CD4-positive, alpha-beta T cell treated with Interleukin-17A for 1 hour (primary cell): Measurements from ENCODE around the gene OBSL1.

Experiments
- DNase-seq: peaks from one replicate; pipeline ENCODE4 v3.0.0-alpha.2; 2020

OBSL1 gene

DNA sequence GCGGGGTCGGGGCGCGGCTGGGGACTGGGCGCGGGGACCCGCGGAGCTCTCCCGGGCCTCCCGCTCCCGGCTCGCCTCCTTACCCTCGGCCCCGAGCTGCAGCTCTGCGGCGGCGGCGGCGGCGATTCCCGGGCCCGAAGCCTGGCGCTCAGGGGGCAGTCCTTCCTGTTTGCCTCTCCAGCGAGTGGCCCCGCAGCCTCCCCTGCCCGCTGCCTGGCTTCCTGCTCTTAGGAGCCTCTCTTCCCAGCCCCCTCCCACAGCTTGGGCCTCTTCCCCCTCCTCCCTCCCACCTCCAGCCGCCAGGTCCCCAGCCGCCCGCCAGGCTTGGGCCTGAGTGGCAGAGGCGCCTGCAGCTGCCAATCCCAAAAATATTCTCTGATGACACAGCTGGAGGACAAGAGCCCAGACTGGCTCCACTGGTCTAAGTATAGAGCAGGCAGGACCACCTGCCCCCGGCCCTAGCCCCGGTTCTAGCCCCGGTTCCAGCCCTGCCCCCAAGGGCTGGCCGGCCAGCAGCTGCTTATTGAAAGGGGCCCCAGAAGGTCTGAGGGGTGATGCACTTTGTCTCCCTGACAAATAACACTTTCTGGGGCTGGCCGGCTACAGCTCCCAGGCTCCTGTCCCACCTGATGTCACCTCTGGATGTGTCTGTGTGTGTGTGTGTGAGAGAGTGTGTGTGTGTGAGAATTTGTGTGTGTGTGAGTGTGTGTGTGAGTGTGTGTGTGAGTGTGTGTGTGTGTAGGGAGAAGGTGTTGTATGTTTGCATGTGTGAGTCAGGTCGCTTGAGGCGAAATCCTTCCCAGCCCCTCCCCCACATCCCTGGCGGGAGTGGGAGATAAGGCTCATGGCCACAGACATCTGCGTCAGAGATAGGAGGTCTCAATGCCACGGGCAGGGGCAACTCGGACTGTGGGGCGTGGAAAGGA lies at the start of gene OBSL1:
TSS of gene OBSL1 (minus strand) at position 229 of the 926 bp plus-strand sequence. CDS start 307 bp downstream, outside the sequence.
- no peak for DNase-seq

- DNase-seq, result no peak
These were observed 49.2 kb upstream of the OBSL1 start for GRCh38 chr2:219620546-219620945.

- no peak for DNase-seq
These were observed 47.9 kb upstream of the OBSL1 start for GRCh38 chr2:219619235-219619634.

DNA sequence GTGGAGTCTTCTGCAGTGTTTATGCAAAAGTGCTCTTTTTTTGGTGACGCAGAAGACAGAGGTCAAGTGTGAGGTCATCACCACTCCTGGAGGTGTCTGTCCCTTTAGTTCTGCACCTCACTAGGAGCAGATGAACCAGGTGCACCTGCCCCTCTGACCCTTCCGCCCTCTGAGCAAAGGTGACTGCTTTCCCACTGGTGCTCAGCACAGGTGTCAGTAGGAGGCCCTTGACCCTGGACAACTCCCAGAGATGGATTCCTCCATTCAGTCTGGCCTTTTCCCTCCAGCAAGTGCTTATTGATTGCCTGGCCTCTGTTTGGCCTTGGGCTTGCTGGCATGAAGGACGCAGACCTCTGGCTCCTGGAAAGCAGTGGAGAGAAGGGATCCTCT lies 47.4 kb upstream of the OBSL1 start:
- DNase-seq, result no peak

DNA sequence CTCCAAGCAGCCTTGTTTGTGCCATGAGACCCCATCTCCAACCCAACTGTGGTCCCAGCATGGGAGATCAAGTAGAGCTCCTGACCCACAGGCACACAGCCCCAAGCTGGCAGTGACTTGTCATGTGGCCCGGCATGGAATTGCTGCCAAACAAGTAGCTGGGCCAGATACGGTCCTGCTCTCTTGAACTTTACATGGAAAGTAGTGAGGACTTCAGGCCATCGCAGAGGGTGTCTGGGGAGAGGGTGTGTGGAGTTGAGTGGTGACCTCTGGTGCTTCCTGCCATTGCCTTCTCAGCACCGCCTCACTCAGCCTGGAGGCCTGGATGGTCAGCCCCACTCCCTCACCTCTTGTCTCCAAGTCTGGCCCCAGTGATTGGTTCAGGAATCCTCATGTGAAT lies 45.2 kb upstream of the OBSL1 start:
- DNase-seq, result no peak

DNA sequence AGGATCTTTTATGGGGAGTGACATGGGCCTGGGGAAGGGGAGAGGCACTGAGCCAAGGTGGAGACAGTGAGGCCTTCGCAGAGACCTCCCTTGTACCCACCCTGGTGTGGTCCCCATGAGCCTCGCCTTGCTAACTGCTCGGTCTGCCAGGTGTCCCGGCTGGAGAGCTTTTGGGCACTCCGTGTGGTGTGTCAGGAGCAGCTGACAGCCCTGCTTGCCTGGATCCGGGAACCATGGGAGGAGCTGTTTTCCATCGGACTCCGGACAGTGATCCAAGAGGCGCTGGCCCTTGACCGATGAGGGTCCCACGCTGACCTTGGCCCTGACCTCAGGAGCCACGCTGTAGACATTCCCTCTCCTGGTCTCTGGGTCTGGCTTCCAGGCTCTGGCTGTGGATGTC lies 44.6 kb upstream of the OBSL1 start:
- DNase-seq, result no peak

DNA sequence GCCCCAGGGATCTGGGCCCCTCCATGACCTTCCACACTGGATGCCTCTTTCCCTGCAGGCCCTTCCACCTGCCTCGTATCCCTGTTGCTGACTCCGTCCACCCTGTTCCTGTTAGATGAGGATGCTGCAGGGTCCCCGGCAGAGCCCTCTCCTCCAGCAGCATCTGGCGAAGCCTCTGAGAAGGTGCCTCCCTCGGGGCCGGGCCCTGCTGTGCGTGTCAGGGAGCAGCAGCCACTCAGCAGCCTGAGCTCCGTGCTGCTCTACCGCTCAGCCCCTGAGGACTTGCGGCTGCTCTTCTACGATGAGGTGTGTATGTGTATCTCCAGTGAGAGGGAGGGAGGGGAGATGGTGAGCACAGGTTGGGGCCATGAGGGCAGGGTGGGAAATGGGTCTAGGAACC lies 43.7 kb upstream of the OBSL1 start:
- DNase-seq, result no peak

GRCh38 chr2:219614076-219614860 lies 42.9 kb upstream of the OBSL1 start:
- DNase-seq, result no peak

DNA sequence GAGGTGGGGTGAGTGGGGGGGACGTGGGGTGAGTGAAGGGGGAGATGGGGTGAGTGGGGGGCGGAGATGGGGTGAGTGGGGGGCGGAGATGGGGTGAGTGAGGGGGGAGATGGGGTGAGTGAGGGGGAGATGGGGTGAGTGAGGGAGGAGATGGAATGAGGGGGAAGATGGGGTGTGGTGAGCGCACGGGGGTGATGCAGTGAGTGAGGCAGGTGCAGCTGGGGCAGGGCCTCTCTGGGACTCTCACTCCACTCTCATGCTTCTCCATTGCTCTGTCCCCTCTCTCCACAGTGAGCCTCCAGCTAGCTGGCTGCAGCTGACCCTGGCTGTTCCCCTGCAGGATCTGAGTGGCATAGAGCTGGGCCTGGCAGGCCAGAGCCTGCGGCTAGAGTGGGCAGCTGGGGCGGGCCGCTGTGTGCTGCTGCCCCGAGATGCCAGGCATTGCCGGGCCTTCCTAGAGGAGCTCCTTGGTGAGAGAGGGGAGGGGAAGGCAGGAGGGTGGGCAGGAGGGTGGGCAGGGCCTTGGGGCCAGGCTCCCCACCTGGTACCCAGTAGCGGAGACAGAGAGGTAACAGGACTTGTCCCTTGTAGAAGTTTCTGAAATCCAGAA lies 42.2 kb upstream of the OBSL1 start:
- DNase-seq, result no peak

- peak; percentile 25 for DNase-seq
These were observed 41.4 kb upstream of the OBSL1 start for GRCh38 chr2:219612577-219613286.

DNA sequence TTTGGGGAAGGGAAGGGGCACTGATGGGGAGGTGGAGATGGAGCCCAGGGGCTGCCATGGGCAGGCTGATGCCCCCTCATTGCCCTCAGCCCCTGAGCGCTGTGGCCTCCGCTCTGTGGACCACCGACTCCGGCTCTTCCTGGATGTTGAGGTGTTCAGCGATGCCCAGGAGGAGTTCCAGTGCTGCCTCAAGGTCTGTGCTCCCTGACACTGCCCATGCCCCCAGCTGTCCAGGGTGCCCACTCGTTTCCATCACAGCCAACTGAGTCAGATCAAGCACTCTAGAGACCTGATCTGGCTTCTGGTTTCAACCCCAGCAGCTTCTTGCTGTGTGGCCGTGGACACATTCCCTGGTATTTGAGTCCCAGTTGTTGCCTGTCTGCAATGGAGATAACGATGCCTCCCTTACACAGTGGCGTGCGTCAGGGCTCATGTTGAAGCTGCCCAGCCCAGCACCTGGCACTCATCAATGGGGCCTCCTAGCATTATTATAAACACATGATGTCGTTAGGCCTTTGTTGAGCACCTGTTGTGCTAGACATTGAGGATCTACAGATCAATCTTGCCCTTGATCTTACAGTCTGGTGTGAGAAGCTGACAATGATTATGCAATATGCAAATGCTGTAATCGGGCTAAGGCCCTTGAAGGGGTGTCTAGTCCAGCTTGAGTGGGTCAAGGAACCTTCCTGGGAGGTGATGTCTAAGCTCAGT lies 40.7 kb upstream of the OBSL1 start:
- DNase-seq, result no peak

DNA sequence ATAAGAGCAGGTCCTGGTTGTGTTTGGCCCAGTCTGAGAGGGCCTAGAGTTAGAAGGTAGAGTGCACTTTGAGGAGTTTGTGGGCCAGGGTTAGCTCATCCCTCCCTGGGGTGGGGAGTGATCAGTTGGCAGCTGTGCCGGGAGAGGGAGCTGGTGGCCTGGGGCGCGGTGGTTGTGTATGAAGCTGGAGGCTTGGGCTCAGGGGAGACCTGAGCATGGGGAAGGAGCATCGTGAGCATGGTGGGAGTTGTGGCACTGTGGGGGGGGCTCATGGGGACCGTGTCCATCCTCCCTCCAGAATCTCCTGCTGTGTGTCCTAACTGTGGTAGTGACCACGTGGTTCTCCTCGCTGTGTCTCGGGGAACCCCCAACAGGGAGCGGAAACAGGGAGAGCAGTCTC lies 40.0 kb upstream of the OBSL1 start:
- DNase-seq, result no peak

DNA sequence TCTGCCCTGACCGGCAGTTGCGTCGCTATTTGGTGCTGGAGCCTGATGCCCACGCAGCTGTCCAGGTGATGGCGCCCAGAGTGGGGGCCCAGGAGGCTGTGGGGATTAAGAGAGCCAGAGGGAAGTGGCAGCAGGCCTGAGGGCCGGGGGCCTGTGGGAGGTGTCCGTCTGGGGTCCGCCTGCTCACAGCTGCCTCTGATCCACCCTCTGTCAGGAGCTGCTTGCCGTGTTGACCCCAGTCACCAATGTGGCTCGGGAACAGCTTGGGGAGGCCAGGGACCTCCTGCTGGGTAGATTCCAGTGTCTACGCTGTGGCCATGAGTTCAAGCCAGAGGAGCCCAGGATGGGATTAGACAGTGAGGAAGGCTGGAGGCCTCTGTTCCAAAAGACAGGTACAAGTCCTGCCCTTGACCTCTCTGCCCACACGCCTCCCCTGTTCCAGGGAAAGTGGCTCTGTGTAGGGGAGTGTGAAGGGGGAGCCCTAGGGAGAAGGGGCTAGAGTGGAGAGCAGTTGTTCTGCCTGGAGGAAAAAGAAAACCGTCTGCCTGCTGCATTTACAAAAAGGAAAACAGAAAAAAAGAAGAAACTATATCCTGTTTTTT lies 37.9 kb upstream of the OBSL1 start:
- no peak for DNase-seq

- DNase-seq, result no peak
These were observed 37.1 kb upstream of the OBSL1 start for GRCh38 chr2:219608399-219608964.

DNA sequence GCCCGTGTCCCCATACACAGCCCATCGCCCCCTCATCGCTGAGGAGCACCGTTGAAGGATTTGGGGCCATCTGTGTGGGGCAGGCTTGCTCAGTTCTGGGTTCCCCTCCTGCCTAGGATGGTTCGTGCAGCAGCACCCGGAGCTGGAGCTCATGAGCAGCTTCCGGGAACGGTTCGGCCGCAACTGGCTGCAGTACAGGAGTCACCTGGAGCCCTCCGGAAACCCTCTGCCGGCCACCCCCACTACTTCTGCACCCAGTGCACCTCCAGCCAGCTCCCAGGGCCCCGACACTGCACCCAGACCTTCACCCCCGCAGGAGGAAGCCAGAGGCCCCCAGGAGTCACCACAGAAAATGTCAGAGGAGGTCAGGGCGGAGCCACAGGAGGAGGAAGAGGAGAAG lies 36.6 kb upstream of the OBSL1 start:
- DNase-seq, result no peak

- DNase-seq, result no peak
These were observed 34.2 kb upstream of the OBSL1 start for GRCh38 chr2:219605607-219605954.

- DNase-seq, result no peak
These were observed 32.4 kb upstream of the OBSL1 start for GRCh38 chr2:219603771-219604170.

- no peak for DNase-seq
These were observed 27.2 kb upstream of the OBSL1 start for GRCh38 chr2:219598308-219599078.

DNA sequence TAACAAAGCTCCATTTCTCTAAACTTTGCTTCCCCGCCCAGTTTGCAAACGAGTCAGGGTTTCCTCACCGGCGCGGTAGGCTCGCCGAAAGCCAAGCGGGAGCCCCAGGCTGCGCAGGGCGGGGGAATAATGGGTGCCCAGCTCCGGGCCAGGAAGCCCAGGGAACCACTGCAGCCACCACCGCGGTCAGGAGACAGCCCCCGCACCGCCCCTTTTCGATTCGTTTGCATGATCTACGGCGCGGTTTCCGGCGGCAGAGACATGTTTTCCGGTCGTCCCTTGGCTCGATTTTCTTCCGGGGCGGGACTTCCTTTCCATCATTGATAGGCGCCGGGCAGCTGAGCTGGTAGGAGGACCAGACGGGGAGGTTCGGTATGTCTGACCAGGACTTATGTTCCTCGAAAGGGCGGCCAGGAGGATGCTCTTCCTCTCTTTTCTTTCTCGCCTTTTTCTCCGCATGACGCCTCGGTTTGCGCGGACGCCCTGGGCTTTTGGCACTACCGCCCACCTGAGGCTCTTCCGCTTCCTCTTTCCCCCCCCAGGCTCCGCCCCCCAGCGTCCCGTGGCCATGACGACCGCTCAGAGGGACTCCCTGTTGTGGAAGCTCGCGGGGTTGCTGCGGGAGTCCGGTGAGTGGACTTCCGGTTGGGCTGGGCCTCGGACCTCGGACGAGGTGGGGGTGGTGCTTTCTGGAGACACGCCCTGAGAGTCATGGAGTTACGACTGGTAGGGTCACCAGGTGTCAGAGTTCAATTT lies 26.4 kb upstream of the OBSL1 start, which contains the start of gene STK11IP:
TSS of gene STK11IP (plus strand) at position 306 of the 756 bp plus-strand sequence. CDS start at position 569, 263 bp downstream.
- DNase-seq, result peak; percentile 89
